Measurements from ENCODE around the gene USP33.
"Not testable (repeated sequence)": the region's sequence is repeated elsewhere in the genome, so short reads cannot be mapped to it uniquely, and the experiment has no call there.

Gene USP33

GRCh38 chr1:77652268-77652667 lies 107.4 kb downstream of the USP33 start:
- no peak for TF ChIP-seq CTCF (IDR thresholded peaks at IDR 0.05; ENCODE audit: insufficient read depth, low read length, missing control alignments)
- H3K4me3 ChIP-seq (ENCODE audit: low read depth, low read length), result no peak overlapping the region
- DNase-seq (ENCODE audit: low read depth, low spot score), result no peak
- ChIA-PET CTCF (no interaction called here), POLR2A (no interaction called here)

GRCh38 chr1:77649127-77649526 lies 110.5 kb downstream of the USP33 start:
- CTCF ChIA-PET, result no interaction called here
- no peak overlapping the region for H3K4me3 ChIP-seq (ENCODE audit: low read depth, low read length)
- no peak for TF ChIP-seq CTCF (IDR thresholded peaks at IDR 0.05; ENCODE audit: insufficient read depth, low read length, missing control alignments)
- POLR2A ChIA-PET, result no interaction called here
- DNase-seq (ENCODE audit: low read depth, low spot score), result no peak

GRCh38 chr1:77646224-77646623 lies 113.4 kb downstream of the USP33 start:
- DNase-seq (ENCODE audit: low read depth, low spot score); POLR2A ChIA-PET; CTCF ChIA-PET; H3K4me3 ChIP-seq (ENCODE audit: low read depth, low read length): not testable (repeated sequence)

Measured in AG04449 (cell line).